Activated CD4-positive, alpha-beta T cell treated with anti-CD3 and anti-CD28 coated beads for 36 hours (primary cell): ENCODE results near the gene PUS7. TPM values are rescaled to one million over a fixed set of nuclear protein-coding genes. Genes with fewer than 3 reads are reported as not detected.
A peak's percentile ranks its signal among the peaks of the same experiment; 100 is the strongest.
"Not testable (repeated sequence)": the region's sequence is repeated elsewhere in the genome, so short reads cannot be mapped to it uniquely, and the experiment has no call there.

Experiments
- ATAC-seq: fragments of 200-7000 bp; cut with Tn5 transposase; one replicate; pipeline ENCODE4 v1.10.0; 2021; ENCODE audit warnings: mild to moderate bottlenecking, moderate library complexity
- CTCF ChIA-PET: fragments of 350-600 bp; sonication (Branson Sonifier 250); formaldehyde crosslinking; loops from one replicate; lab custom pipeline; 2021; ENCODE audit warnings: antibody characterized with exemption; lab: Charles Lee
- POLR2A ChIA-PET: fragments of 350-600 bp; sonication (Branson Sonifier 250); formaldehyde crosslinking; loops from one replicate; lab custom pipeline; 2021; ENCODE audit warnings: antibody characterized with exemption, inconsistent platforms; lab: Charles Lee
- DNase-seq: peaks from one replicate; pipeline ENCODE4 v3.0.0-alpha.2; 2020
- H3K27ac Mint-ChIP-seq: one replicate; pipeline ENCODE4 v1.8.0; 2021; ENCODE audit warnings: mixed read lengths
- H3K27me3 Mint-ChIP-seq: one replicate; pipeline ENCODE4 v1.8.0; 2021; ENCODE audit warnings: mixed read lengths
- H3K36me3 Mint-ChIP-seq: one replicate; pipeline ENCODE4 v1.8.0; 2021; ENCODE audit warnings: low read depth, mixed read lengths
- H3K4me1 Mint-ChIP-seq: one replicate; pipeline ENCODE4 v1.8.0; 2021; ENCODE audit warnings: mixed read lengths
- H3K4me3 Mint-ChIP-seq: one replicate; pipeline ENCODE4 v1.8.0; 2021; ENCODE audit warnings: mild to moderate bottlenecking, moderate library complexity, mixed read lengths
- H3K9me3 Mint-ChIP-seq: one replicate; pipeline ENCODE4 v1.8.0; 2021; ENCODE audit warnings: low read depth, mixed read lengths
- intact Hi-C, 2 experiments: fragments of 100-400 bp; cut with DNase I in 1 of 2; cut with micrococcal nuclease in 1 of 2; formaldehyde crosslinking; loops; one replicate each; pipeline versions ENCODE4 v1.14.2 to v1.15.1; 2022 to 2024; cut with DNase I, micrococcal nuclease
- total RNA-seq, 2 experiments: library from RNA; stranded (reverse); gene quantifications; one replicate each; pipeline ENCODE4 v1.2.3, GENCODE V29; 2021

PUS7 gene
- total RNA-seq, 2 experiments from 2014 or later = 31.9 to 33.8 TPM

DNA sequence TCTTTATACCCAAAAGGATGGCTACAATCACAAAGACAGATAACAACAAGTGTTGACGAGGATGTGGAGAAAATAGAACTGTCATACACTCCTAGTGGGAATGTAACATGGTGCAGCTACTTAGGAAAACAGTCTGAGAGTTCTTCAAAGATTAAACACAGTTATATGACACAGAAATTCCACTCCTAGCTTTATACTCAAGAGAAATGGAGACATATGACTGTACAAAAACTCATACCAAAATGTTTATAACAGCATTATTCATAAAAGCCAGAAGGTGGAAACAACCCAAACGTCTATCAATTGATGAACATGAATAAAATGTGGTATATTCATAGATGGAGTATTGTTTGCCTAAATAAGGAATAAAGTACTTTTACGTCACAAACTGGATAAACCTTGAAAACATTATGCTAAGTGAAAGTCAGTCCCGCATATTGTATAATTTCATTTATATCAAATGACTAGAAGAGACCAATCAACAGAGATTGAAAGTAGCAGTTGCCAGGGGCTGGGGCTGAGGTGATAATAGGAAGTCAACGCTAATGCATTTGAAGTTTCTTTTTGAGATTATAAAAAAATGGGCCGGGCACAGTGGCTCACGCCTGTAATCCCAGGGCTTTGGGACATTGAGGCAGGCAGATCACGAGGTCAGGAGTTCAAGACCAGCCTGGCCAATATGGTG is 71.8 kb downstream of the PUS7 start:
- Mint-ChIP-seq H3K4me1 (peaks cover 29% of the 10 kb centered on the region), H3K36me3 (peaks cover 4% of the 10 kb centered on the region), H3K27ac (peak overlapping the region; percentile 56), H3K9me3 (no peaks in the 10 kb centered on the region), H3K27me3 (no peaks in the 10 kb centered on the region), H3K4me3 (no peak overlapping the region)
- intact Hi-C loops = no loop called here
- ChIA-PET POLR2A (interaction anchor here (0.6 to 0.9 kb wide), 2 partner anchors 11 to 24 kb away, joined by 3 read pairs; no protein-coding TSS in a partner anchor), CTCF (interaction anchor here (0.6 to 1.1 kb wide), 4 partner anchors 20 to 567 kb away, joined by 3 to 5 read pairs (median 3); no protein-coding TSS in a partner anchor)
- DNase-seq = no peak
- ATAC-seq = peak; percentile 74

DNA sequence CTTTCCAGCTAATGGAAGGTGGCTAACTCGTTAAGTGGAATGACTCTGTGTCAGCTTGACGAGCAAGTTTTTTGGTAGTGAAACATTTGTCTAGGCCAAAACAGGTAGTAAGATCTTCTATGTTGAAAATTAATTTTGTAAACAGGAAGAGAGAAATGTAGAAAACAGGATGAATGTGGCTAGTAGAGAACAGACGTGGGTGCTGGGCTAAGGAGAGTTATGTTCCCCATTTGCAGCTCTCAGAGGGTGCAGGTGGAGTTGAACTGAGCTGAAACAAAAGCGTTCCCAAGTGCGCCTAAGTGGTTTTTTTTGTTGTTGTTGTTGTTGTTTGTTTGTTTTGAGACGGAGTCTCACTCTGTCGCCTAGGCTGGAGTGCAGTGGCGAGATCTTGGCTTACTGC is 73.9 kb downstream of the PUS7 start:
- POLR2A ChIA-PET = no interaction called here
- ATAC-seq = no peak
- peak overlapping the region; percentile 65 for H3K27ac Mint-ChIP-seq

DNA sequence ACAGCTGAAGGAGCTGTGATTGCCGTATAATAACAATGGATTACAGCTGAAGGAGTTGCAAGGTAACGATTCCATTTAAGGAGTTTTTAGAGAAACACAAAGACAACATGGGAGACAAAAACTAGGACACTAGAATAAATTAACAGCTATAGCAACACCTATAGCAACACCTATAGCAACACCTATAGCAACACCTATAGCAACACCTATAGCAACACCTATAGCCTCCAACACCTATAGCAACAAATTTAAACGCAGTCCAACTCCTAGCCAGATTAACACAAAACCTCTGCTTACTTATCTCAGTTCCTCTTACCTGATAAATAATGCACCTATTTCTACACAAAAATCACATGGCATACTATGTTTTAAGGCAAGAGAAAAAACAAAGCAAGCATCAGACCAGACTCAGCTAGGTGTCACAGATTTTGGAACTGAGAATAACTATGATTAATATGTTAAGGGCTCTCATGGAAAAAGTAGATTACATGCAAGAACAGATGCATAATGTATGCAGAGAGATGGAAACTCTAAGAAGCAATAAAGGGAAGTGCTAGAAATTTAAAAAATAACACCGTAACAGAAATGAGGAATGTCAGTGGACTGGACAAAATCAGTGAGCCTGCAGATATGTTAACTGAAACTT is 77.6 kb downstream of the PUS7 start:
- Mint-ChIP-seq H3K36me3 (no peaks in the 10 kb centered on the region), H3K9me3 (no peaks in the 10 kb centered on the region), H3K4me1 (peaks cover 21% of the 10 kb centered on the region), H3K27me3 (no peaks in the 10 kb centered on the region), H3K27ac (no peak overlapping the region), H3K4me3 (no peak overlapping the region)
- ChIA-PET POLR2A (no interaction called here), CTCF (interaction anchor here (0.6 to 1.2 kb wide), 4 partner anchors 80 to 918 kb away, joined by 3 read pairs; no protein-coding TSS in a partner anchor)
- DNase-seq (no peak), ATAC-seq (peak; percentile 74)
- intact Hi-C loops = no loop called here

More for the DNA sequence above, 73.9 kb downstream of the PUS7 start:
- Mint-ChIP-seq H3K27me3 (no peaks in the 10 kb centered on the region), H3K4me3 (no peak overlapping the region), H3K36me3 (peaks cover 4% of the 10 kb centered on the region), H3K4me1 (peaks cover 34% of the 10 kb centered on the region), H3K9me3 (no peaks in the 10 kb centered on the region)
- intact Hi-C loops = no loop called here
- DNase-seq = no peak
- CTCF ChIA-PET = interaction anchor here (0.8 kb wide), 1 partner anchor 24 kb away, joined by 3 read pairs; no protein-coding TSS in a partner anchor

DNA sequence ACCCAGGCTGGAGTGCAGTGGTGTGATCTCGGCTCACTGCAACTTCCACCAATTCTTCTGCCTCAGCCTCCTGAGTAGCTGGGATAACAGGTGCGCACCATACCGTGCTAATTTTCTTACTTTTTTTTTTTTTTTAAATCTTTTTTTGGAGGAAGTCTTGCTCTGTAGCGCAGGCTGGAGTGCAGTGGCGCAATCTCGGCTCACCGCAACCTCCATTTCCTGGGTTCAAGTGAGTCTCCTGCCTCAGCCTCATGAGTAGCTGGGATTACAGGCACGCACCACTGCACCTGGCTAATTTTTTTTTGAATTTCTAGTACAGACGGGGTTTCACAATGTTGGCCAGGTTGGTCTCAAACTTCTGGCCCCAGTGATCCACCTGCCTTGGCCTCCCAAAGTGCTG is 79.9 kb downstream of the PUS7 start:
- H3K4me3 Mint-ChIP-seq = not testable (repeated sequence)

DNA sequence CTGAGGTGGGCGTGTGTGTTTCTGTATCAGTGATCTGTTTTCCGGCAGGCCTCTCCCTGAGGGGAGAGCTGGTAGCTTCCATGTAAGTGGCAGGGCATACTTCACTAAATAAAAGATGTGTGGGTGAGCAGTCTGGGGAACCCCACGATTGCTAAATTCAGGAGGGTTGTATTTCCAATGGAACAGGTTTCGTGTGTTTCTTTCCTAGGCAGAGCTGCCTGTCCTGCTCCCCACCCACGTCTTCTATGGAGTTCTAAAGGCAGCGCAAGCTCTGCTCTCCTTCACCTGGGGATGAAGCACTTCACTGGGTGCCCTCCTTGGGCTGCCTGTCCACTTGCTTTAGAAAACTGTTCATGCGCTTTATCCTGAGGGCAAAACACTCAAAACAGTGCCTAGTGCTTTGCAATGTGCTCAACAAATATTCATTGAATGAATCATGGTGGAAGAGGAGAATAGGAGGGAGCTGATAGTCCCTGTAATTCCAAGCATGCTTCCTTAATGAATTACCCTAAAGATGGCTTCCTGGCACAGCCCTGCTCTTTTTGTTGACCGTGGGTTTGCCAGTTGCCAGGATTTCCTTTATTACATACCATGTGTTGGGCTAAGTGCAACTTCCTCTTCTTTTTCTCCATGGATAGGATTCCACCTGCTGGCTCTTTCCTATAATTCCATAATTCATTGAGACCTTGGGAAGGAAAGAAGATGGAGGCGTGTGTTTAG is 82.7 kb downstream of the PUS7 start:
- intact Hi-C loops = no loop called here
- peak overlapping the region; percentile 35 for H3K27ac Mint-ChIP-seq
- no peaks in the 10 kb centered on the region for H3K27me3 Mint-ChIP-seq
- ChIA-PET CTCF (no interaction called here), POLR2A (interaction anchor here (0.6 kb wide), 1 partner anchor 30 kb away, joined by 3 read pairs; no protein-coding TSS in a partner anchor)
- DNase-seq (peak; percentile 27), ATAC-seq (peak; percentile 60)
- H3K36me3 Mint-ChIP-seq = no peaks in the 10 kb centered on the region
- H3K4me1 Mint-ChIP-seq = peaks cover 5% of the 10 kb centered on the region
- H3K9me3 Mint-ChIP-seq = no peaks in the 10 kb centered on the region
- H3K4me3 Mint-ChIP-seq = no peak overlapping the region

More for the DNA sequence above, 79.9 kb downstream of the PUS7 start:
- H3K27me3 Mint-ChIP-seq, H3K36me3 Mint-ChIP-seq, H3K9me3 Mint-ChIP-seq, ATAC-seq, intact Hi-C loops, DNase-seq, H3K27ac Mint-ChIP-seq: not testable (repeated sequence)
- ChIA-PET CTCF (interaction anchor here (2.2 kb wide), 1 partner anchor 9 kb away, joined by 6 read pairs; no protein-coding TSS in a partner anchor), POLR2A (interaction anchor here (0.6 kb wide), 1 partner anchor 222 kb away, joined by 5 read pairs; no protein-coding TSS in a partner anchor)
- peaks cover 13% of the 10 kb centered on the region for H3K4me1 Mint-ChIP-seq

DNA sequence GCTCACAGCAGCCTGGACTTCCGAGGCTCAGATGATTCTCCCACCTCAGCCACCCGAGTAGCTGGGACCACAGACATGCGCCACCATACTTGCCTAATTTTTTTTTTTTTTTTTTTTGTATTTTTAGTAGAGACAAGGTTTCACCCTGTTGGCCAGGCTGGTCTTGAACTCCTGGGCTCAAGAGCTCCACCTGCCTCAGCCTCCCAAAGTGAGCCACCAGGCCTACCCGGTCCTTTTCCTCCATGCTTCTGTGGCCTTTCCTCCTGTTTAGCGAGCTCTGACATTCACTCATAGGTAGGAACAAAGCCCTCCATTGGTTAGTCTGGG is 83.3 kb downstream of the PUS7 start:
- ATAC-seq (no peak), DNase-seq (no peak)
- Mint-ChIP-seq H3K4me1 (peaks cover 5% of the 10 kb centered on the region), H3K4me3 (no peak overlapping the region), H3K27ac (peak overlapping the region; percentile 35), H3K36me3 (no peaks in the 10 kb centered on the region), H3K27me3 (no peaks in the 10 kb centered on the region), H3K9me3 (no peaks in the 10 kb centered on the region)
- CTCF ChIA-PET = interaction anchor here (0.9 to 1.0 kb wide), 2 partner anchors 17 to 214 kb away, joined by 3 read pairs; no protein-coding TSS in a partner anchor
- POLR2A ChIA-PET = interaction anchor here (0.6 kb wide), 1 partner anchor 29 kb away, joined by 3 read pairs; no protein-coding TSS in a partner anchor
- intact Hi-C loops = no loop called here

DNA sequence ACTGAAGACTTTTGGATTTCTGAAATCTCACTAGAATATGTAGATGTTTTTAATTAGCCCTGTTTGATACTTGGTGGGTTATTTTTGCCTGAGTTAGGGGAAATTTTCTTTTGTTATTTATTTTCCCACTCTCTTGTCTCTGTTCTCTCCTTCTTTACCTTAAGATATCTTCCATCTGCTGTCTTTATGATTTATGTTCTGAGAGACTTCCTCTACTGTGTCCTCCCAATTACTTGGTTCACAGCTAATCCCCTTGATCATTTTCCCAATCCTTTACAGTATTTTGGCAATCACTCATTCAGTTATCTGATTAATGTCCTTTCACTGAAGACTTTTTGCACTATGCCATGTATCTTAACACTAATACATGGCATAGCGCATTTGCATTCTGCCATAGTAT is 83.8 kb downstream of the PUS7 start:
- no peak overlapping the region for H3K4me3 Mint-ChIP-seq
- ChIA-PET POLR2A (interaction anchor here (0.6 kb wide), 1 partner anchor 29 kb away, joined by 3 read pairs; no protein-coding TSS in a partner anchor), CTCF (interaction anchor here (0.9 to 1.0 kb wide), 2 partner anchors 16 to 215 kb away, joined by 3 read pairs; no protein-coding TSS in a partner anchor)
- peaks cover 5% of the 10 kb centered on the region for H3K4me1 Mint-ChIP-seq
- ATAC-seq = no peak
- no peaks in the 10 kb centered on the region for H3K27me3 Mint-ChIP-seq
- no peak overlapping the region for H3K27ac Mint-ChIP-seq
- H3K36me3 Mint-ChIP-seq = no peaks in the 10 kb centered on the region
- no peaks in the 10 kb centered on the region for H3K9me3 Mint-ChIP-seq
- DNase-seq = no peak
- intact Hi-C loops = no loop called here

DNA sequence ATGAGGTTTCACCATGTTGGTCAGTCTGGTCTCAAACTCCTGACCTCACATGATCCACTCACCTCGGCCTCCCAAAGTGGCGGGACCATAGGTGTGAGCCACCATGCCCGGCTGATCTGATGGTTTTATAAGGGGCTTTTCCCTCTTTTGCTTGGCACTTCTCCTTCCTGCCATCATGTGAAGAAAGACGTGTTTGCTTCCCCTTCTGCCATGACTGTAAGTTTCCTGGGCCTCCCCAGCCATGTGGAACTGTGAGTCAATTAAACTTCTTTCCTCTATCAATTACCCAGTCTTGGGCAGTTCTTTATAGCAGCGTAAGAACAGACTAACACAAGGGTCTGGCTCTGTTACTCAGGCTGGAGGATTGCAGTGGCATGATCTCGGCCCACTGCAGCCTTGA is 84.7 kb downstream of the PUS7 start:
- H3K27me3 Mint-ChIP-seq, H3K36me3 Mint-ChIP-seq, ATAC-seq, POLR2A ChIA-PET, H3K27ac Mint-ChIP-seq, CTCF ChIA-PET, H3K4me1 Mint-ChIP-seq, H3K4me3 Mint-ChIP-seq, intact Hi-C loops, H3K9me3 Mint-ChIP-seq, DNase-seq: not testable (repeated sequence)

DNA sequence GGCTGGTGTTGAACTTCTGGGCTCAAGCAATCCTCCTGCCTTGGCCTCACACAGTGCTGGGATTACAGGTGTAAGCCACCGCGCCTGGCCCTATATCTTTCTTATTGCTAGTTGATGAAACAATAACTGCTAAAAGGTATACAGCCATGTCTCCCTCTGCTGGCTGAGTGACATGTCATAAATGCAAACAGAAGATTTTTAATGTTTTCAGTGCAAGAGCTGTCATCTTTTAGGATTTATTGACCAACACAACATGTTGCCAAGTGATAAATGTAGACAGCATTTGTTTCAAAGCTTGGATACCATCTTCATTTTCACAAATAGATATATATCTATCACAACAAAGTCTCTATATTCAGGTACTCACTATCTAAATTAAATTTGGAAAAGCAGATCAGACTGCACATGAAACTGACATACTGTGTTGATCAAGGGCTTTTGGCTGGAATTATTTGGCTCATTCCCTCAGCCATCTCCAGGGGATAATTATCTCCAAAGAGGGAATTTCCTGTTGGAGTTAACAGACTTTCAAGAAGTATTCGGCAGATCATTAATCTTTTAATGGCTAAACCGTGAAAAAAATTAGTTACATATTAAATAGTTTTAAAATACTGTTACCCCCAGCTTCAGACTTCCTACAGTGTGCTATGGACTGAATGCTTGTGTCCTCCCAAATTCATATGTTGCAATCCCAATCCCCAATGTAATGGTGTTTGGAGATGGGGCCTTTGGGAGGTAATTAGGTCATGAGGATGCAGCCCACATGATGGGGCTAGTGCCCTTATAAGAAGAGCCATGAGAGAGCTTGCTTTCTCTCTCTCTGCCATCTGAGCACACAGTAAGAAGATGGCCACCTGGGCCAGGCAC is 92.1 kb downstream of the PUS7 start:
- intact Hi-C loops = loop anchor here (1.0 to 5.0 kb wide), 8 partner anchors 41 to 507 kb away; partner anchors contain the start of gene SRPK2 (in 1 of the 2)
- Mint-ChIP-seq H3K4me1 (peaks cover 19% of the 10 kb centered on the region), H3K4me3 (no peak overlapping the region), H3K9me3 (no peaks in the 10 kb centered on the region), H3K36me3 (no peaks in the 10 kb centered on the region), H3K27ac (no peak overlapping the region), H3K27me3 (no peaks in the 10 kb centered on the region)
- ChIA-PET POLR2A (no interaction called here), CTCF (interaction anchor here (0.6 to 1.3 kb wide), 13 partner anchors 15 to 449 kb away, joined by 3 to 5 read pairs (median 3); no protein-coding TSS in a partner anchor)
- DNase-seq (peak; percentile 74), ATAC-seq (no peak)

DNA sequence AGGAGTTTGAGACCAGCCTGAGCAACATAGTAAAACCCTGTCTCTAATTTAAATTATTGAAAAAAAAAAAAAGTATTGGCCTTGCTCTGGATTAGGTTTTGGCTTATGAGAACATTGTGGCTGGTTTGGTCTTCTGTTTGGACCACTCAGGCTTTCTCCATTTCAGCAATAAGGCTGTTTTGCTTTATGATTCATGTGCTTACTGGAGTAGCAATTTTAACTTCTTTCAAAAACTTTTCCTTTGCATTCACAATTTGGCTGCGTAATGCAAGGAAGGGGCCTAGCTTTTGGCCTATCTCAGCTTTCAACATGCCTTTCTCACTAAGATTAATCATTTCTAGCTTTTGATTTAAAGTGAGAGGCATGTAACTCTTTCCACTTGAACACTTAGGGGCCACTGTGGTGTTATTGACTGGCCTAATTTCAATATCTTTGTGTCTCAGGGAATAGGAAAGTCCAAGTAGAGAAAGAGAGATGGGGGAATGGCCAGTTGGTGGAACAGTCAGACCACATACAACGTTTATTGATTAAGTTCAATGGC is 95.4 kb downstream of the PUS7 start:
- POLR2A ChIA-PET = interaction anchor here (0.8 to 1.0 kb wide), 2 partner anchors 23 to 616 kb away, joined by 3 to 4 read pairs; no protein-coding TSS in a partner anchor
- intact Hi-C loops = loop anchor here (5.0 kb wide), 4 partner anchors 74 to 444 kb away; no protein-coding TSS in a partner anchor
- no peak overlapping the region for H3K4me3 Mint-ChIP-seq

More for the DNA sequence above, 95.4 kb downstream of the PUS7 start:
- ATAC-seq = peak; percentile 71
- DNase-seq = peak; percentile 26
- peaks cover 2% of the 10 kb centered on the region for H3K9me3 Mint-ChIP-seq
- peak overlapping the region; percentile 71 for H3K27ac Mint-ChIP-seq
- no peaks in the 10 kb centered on the region for H3K27me3 Mint-ChIP-seq
- H3K36me3 Mint-ChIP-seq = no peaks in the 10 kb centered on the region
- CTCF ChIA-PET = interaction anchor here (0.6 to 1.0 kb wide), 3 partner anchors 20 to 173 kb away, joined by 3 to 5 read pairs (median 3); no protein-coding TSS in a partner anchor
- H3K4me1 Mint-ChIP-seq = peaks cover 19% of the 10 kb centered on the region
